RWPE2 (cell line): ENCODE results near the gene MBNL2.

Experiments used
- ATAC-seq: fragments of 200-7000 bp; cut with Tn5 transposase; 3 replicates; pipeline ENCODE4 v1.9.1; 2021; ENCODE audit warnings: low read depth
- DNase-seq: peaks from one replicate; pipeline ENCODE4 v3.0.0-alpha.2; 2020; ENCODE audit warnings: low spot score
- H3K27ac ChIP-seq: fragments of 450-650 bp; 2 replicates; pipeline ENCODE4 v1.5.1; 2017; ENCODE audit warnings: mild to moderate bottlenecking; ENCODE audit not compliant: poor library complexity, severe bottlenecking
- H3K27me3 ChIP-seq: fragments of 250-450 bp; sonication (Bioruptor Pico); 2 replicates; pipeline ENCODE4 v1.5.1; 2021; ENCODE audit warnings: mild to moderate bottlenecking, moderate library complexity; ENCODE audit not compliant: insufficient read depth, poor library complexity, severe bottlenecking
- H3K36me3 ChIP-seq: fragments of 250-450 bp; sonication (Bioruptor Pico); 2 replicates; pipeline ENCODE4 v1.5.1; 2020; ENCODE audit warnings: low read depth, mild to moderate bottlenecking, moderate library complexity
- H3K4me1 ChIP-seq: fragments of 250-450 bp; sonication (Bioruptor Pico); 2 replicates; pipeline ENCODE4 v1.5.1; 2021; ENCODE audit warnings: mild to moderate bottlenecking, moderate library complexity; ENCODE audit not compliant: insufficient read depth, poor library complexity, severe bottlenecking
- H3K4me3 ChIP-seq: fragments of 250-450 bp; sonication (Bioruptor Pico); 2 replicates; pipeline ENCODE4 v1.5.1; 2021; ENCODE audit warnings: mild to moderate bottlenecking, moderate library complexity; ENCODE audit not compliant: severe bottlenecking
- H3K9me3 ChIP-seq: fragments of 250-450 bp; sonication (Bioruptor Pico); 2 replicates; pipeline ENCODE4 v1.5.1; 2021; ENCODE audit warnings: mild to moderate bottlenecking, moderate library complexity; ENCODE audit not compliant: severe bottlenecking
- TF ChIP-seq, protein P1 (sequence below): fragments of 450-650 bp; IDR thresholded peaks from one replicate; pipeline ENCODE4 v1.5.1; 2017; ENCODE audit warnings: mild to moderate bottlenecking, moderate library complexity; ENCODE audit not compliant: poor library complexity, severe bottlenecking

The MBNL2 gene

DNA sequence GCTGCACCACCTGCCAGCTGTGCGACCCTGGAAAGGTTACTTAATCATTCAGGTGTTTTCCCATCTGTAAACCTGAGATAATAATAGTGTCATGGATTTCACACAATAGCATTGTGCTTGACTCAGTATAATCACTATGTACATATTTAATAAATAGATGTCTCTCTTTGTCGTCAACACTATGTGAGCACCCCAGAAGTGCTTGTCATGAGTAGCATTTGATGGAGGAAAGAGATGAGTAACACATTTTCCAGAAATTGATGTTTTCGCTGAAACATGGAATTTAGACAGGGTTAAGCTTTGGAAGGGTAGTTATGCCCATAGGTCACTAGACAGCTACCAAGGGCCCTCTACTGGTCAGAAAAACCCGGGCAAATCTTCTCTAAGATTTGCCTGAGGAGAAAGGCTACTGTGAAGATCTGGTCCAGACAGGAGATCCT, 9.5 kb upstream of the MBNL2 start:
- H3K9me3 ChIP-seq, result no peaks in the 10 kb centered on the region
- H3K4me1 ChIP-seq, result no peaks in the 10 kb centered on the region
- TF ChIP-seq, protein P1, sequence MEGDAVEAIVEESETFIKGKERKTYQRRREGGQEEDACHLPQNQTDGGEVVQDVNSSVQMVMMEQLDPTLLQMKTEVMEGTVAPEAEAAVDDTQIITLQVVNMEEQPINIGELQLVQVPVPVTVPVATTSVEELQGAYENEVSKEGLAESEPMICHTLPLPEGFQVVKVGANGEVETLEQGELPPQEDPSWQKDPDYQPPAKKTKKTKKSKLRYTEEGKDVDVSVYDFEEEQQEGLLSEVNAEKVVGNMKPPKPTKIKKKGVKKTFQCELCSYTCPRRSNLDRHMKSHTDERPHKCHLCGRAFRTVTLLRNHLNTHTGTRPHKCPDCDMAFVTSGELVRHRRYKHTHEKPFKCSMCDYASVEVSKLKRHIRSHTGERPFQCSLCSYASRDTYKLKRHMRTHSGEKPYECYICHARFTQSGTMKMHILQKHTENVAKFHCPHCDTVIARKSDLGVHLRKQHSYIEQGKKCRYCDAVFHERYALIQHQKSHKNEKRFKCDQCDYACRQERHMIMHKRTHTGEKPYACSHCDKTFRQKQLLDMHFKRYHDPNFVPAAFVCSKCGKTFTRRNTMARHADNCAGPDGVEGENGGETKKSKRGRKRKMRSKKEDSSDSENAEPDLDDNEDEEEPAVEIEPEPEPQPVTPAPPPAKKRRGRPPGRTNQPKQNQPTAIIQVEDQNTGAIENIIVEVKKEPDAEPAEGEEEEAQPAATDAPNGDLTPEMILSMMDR, result peak; percentile 74
- DNase-seq, result no peak
- no peaks in the 10 kb centered on the region for H3K36me3 ChIP-seq
- H3K27ac ChIP-seq, result no peak overlapping the region
- no peaks in the 10 kb centered on the region for H3K27me3 ChIP-seq
- no peak overlapping the region for H3K4me3 ChIP-seq
- peak; percentile 77 for ATAC-seq

- no peak for ATAC-seq
- TF ChIP-seq, protein P1, result no peak
- no peak for DNase-seq
Measured at GRCh38 chr13:97214921-97215320, 7.2 kb upstream of the MBNL2 start.

DNA sequence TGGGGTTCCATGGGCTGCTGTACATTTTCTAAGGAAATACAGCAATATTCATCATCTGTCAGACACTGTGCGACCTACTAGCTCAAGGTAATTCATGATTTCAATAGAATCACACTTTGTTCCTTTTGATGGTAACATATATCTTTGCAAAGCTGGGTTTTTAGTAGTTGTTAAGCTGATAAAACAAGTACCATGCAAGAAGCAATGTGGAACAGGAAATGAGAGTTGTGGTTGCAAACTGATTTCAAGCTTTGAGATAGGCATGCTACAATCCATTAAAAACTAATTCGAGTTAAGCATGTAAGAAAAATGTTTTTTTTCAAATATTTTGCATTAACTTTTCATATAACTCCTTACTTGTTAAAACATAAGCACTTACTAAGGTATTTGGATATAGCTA, 6.8 kb upstream of the MBNL2 start:
- Histone ChIP-seq H3K36me3 (no peaks in the 10 kb centered on the region), H3K27me3 (no peaks in the 10 kb centered on the region), H3K4me1 (no peaks in the 10 kb centered on the region), H3K9me3 (no peaks in the 10 kb centered on the region), H3K4me3 (no peak overlapping the region), H3K27ac (no peak overlapping the region)
- ATAC-seq (no peak), DNase-seq (no peak)
- TF ChIP-seq, protein P1, result no peak

More at GRCh38 chr13:97214921-97215320, 7.2 kb upstream of the MBNL2 start:
- no peak overlapping the region for H3K27ac ChIP-seq
- H3K4me1 ChIP-seq, result no peaks in the 10 kb centered on the region
- no peaks in the 10 kb centered on the region for H3K36me3 ChIP-seq
- H3K27me3 ChIP-seq, result no peaks in the 10 kb centered on the region
- no peaks in the 10 kb centered on the region for H3K9me3 ChIP-seq
- no peak overlapping the region for H3K4me3 ChIP-seq

GRCh38 chr13:97219226-97219625, 2.9 kb upstream of the MBNL2 start:
- Histone ChIP-seq H3K9me3 (no peaks in the 10 kb centered on the region), H3K27me3 (no peaks in the 10 kb centered on the region), H3K4me3 (no peak overlapping the region), H3K36me3 (no peaks in the 10 kb centered on the region), H3K27ac (no peak overlapping the region), H3K4me1 (peaks cover 7% of the 10 kb centered on the region)
- DNase-seq, result no peak
- no peak for ATAC-seq
- TF ChIP-seq, protein P1, result no peak

DNA sequence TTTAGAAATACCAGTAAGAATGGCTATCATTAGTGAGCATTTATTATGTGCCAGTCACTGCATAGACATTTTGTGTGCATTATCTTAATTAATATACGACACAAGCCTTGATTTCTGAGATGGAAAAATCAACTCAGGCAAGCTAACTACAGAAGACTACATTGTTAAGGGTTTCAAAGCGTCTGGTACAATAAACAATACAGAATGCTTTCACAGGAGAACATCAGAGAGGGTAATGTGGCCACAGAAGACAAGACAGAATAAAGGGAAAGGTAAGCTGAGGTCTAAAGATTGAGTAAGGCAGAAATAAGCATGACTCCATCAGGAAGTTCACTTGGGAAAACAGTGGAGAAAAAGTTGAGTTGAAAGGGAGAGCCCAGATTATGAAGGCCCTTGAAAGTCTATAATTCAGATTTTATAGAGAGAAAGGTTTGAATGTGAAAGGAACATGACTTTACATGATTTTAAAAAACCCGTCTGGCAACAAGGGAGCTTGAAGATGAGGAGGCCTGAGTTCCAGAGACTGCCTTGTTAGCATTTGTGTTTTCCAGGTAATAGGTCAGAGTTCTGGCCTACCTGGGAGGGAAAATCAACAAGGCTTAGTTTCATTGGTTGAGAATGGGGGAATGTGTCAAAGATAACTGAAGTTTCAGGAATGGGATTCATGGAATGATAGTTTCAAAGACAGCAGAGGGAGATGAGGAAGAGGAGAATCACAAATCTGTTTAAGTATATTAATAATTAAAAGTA, 1.8 kb upstream of the MBNL2 start:
- no peak for ATAC-seq
- Histone ChIP-seq H3K4me1 (peaks cover 12% of the 10 kb centered on the region), H3K27me3 (no peaks in the 10 kb centered on the region), H3K9me3 (no peaks in the 10 kb centered on the region), H3K4me3 (no peak overlapping the region), H3K36me3 (no peaks in the 10 kb centered on the region), H3K27ac (no peak overlapping the region)
- TF ChIP-seq, protein P1, result no peak
- no peak for DNase-seq
